SK-N-DZ (cell line): ENCODE results near the gene PNLDC1.
"Not testable (repeated sequence)": the region's sequence is repeated elsewhere in the genome, so short reads cannot be mapped to it uniquely, and the experiment has no call there.

Source experiments
- DNase-seq: peaks from one replicate; pipeline ENCODE4 v3.0.0-alpha.2; 2015; ENCODE audit warnings: low spot score

PNLDC1 gene

GRCh38 chr6:159778542-159779103 is 21.5 kb upstream of the PNLDC1 start:
- DNase-seq = no peak

GRCh38 chr6:159788276-159788675 is 11.8 kb upstream of the PNLDC1 start:
- DNase-seq = no peak

- no peak for DNase-seq
Observed at GRCh38 chr6:159788753-159789376, 11.2 kb upstream of the PNLDC1 start.

GRCh38 chr6:159789377-159790148 is 10.5 kb upstream of the PNLDC1 start, which contains the start of gene TCP1:
TSS of gene TCP1 (minus strand) at chr6:159789602. CDS start at chr6:159789468, 134 bp downstream.
- DNase-seq = peak; percentile 99

- DNase-seq = peak; percentile 98
Observed at GRCh38 chr6:159790149-159790955, 9.7 kb upstream of the PNLDC1 start, which contains the start of gene MRPL18. TSS of gene MRPL18 (plus strand) at chr6:159790467. CDS start at chr6:159790588, 121 bp downstream.

- DNase-seq = no peak
Observed at GRCh38 chr6:159790956-159791598, 9.0 kb upstream of the PNLDC1 start.

GRCh38 chr6:159794976-159795375 is 5.1 kb upstream of the PNLDC1 start:
- not testable (repeated sequence) for DNase-seq

GRCh38 chr6:159797554-159797953 is 2.5 kb upstream of the PNLDC1 start:
- no peak for DNase-seq

GRCh38 chr6:159801935-159802334 is 1.9 kb downstream of the PNLDC1 start:
- no peak for DNase-seq

- no peak for DNase-seq
Observed at GRCh38 chr6:159804504-159804903, 4.4 kb downstream of the PNLDC1 start.

- DNase-seq = no peak
Observed at GRCh38 chr6:159805440-159806020, 5.5 kb downstream of the PNLDC1 start.

- DNase-seq = no peak
Observed at GRCh38 chr6:159806021-159806458, 6.0 kb downstream of the PNLDC1 start.

GRCh38 chr6:159807150-159807858 is 7.2 kb downstream of the PNLDC1 start:
- DNase-seq = no peak

- DNase-seq = no peak
Observed at GRCh38 chr6:159808647-159809046, 8.6 kb downstream of the PNLDC1 start.

- DNase-seq = no peak
Observed at GRCh38 chr6:159809149-159809548, 9.1 kb downstream of the PNLDC1 start.

GRCh38 chr6:159813781-159814180 is 13.7 kb downstream of the PNLDC1 start:
- DNase-seq = no peak

- peak; percentile 47 for DNase-seq
Observed at GRCh38 chr6:159815410-159815809, 15.3 kb downstream of the PNLDC1 start.

- DNase-seq = not testable (repeated sequence)
Observed at GRCh38 chr6:159816775-159817174, 16.7 kb downstream of the PNLDC1 start.

GRCh38 chr6:159817951-159818739 is 18.1 kb downstream of the PNLDC1 start:
- no peak for DNase-seq
